ENCODE results near the gene LSM2. TPM values are rescaled to one million over a fixed set of nuclear protein-coding genes. Genes with fewer than 3 reads are reported as not detected.

The LSM2 gene
- total RNA-seq, 2 experiments from 2014 or later = 12.6 to 13.7 TPM

DNA sequence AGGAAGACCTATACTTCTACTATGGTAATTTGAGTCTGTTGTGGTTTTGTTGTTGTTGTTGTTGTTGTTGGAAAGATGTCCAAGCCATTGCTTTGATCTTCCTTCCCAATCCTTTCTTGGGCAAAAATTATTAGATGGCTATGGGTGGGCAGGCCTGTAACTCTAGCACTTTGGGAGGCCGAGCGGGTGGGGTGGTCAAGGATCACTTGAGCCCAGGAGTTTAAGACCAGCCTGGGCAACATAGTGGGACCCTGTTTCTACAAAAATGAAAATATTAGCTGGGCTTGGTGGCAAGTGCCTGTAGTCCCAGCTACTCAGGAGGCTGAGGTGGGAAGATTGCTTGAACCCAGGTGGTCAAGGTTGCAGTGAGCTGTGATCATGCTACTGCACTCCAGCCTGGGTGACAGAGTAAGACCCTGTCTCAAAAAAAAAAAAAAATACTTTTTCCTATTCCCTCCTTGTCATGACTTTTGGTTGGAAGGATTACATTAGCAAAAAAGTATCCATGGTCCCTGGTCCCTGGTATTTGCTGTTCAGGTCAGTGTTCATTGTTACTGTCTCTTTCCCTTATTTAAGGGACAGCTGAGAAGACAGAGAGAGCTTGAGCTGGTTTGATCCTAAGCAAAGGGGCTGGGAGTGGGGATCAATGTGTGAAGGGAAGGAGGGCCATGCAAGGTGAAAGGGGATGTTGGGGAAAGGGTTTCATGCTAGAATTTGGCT lies 44.2 kb upstream of the LSM2 start:
- Mint-ChIP-seq H3K4me3 (no peak overlapping the region), H3K9me3 (no peaks in the 10 kb centered on the region), H3K4me1 (ENCODE audit: low read depth) (no peaks in the 10 kb centered on the region), H3K36me3 (ENCODE audit: low read depth) (no peaks in the 10 kb centered on the region), H3K27me3 (no peaks in the 10 kb centered on the region), H3K27ac (no peak overlapping the region)
- CTCF ChIA-PET = no interaction called here
- no peak overlapping the region for H3K27ac ChIP-seq (ENCODE audit: low read depth in 1 of 2, low read length in 2 of 2)
- POLR2A ChIA-PET = no interaction called here
- intact Hi-C loops (cut with DNase I, micrococcal nuclease) = no loop called here
- no peaks in the 10 kb centered on the region for H3K9me3 ChIP-seq (ENCODE audit: control insufficient read depth in 1 of 2, insufficient read depth in 1 of 2, low read length in 2 of 2)
- no peaks in the 10 kb centered on the region for H3K4me1 ChIP-seq (ENCODE audit: insufficient read depth, low read length)
- TF ChIP-seq CTCF (IDR thresholded peaks at IDR 0.05) = no peak
- no peak overlapping the region for H3K4me3 ChIP-seq (ENCODE audit: low read length)
- H3K27me3 ChIP-seq (ENCODE audit: control insufficient read depth in 1 of 2, insufficient read depth in 2 of 2, low read length in 2 of 2) = no peaks in the 10 kb centered on the region
- H3K36me3 ChIP-seq (ENCODE audit: insufficient read depth, low read length) = no peaks in the 10 kb centered on the region
- ATAC-seq (ENCODE audit: poor library complexity) (no peak), DNase-seq (no peak)

- Mint-ChIP-seq H3K36me3 (ENCODE audit: low read depth) (peaks cover 6% of the 10 kb centered on the region), H3K4me3 (no peak overlapping the region), H3K27me3 (no peaks in the 10 kb centered on the region), H3K9me3 (no peaks in the 10 kb centered on the region), H3K4me1 (ENCODE audit: low read depth) (no peaks in the 10 kb centered on the region), H3K27ac (no peak overlapping the region)
- POLR2A ChIA-PET = no interaction called here
- CTCF ChIA-PET = no interaction called here
- intact Hi-C loops (cut with DNase I, micrococcal nuclease) = no loop called here
- Histone ChIP-seq H3K9me3 (ENCODE audit: control insufficient read depth in 1 of 2, insufficient read depth in 1 of 2, low read length in 2 of 2) (no peaks in the 10 kb centered on the region), H3K27ac (ENCODE audit: low read depth in 1 of 2, low read length in 2 of 2) (no peak overlapping the region), H3K27me3 (ENCODE audit: control insufficient read depth in 1 of 2, insufficient read depth in 2 of 2, low read length in 2 of 2) (no peaks in the 10 kb centered on the region), H3K4me1 (ENCODE audit: insufficient read depth, low read length) (no peaks in the 10 kb centered on the region), H3K36me3 (ENCODE audit: insufficient read depth, low read length) (peaks cover 8% of the 10 kb centered on the region), H3K4me3 (ENCODE audit: low read length) (no peak overlapping the region)
- TF ChIP-seq CTCF (IDR thresholded peaks at IDR 0.05) = no peak
- no peak for DNase-seq
- no peak for ATAC-seq (ENCODE audit: poor library complexity)
Observed at GRCh38 chr6:31847276-31847978, 40.7 kb upstream of the LSM2 start.

GRCh38 chr6:31844507-31844906 lies 37.7 kb upstream of the LSM2 start:
- Mint-ChIP-seq H3K27me3 (no peaks in the 10 kb centered on the region), H3K4me1 (ENCODE audit: low read depth) (peaks cover 2% of the 10 kb centered on the region), H3K4me3 (no peak overlapping the region), H3K36me3 (ENCODE audit: low read depth) (peaks cover 27% of the 10 kb centered on the region), H3K27ac (no peak overlapping the region), H3K9me3 (no peaks in the 10 kb centered on the region)
- H3K9me3 ChIP-seq (ENCODE audit: control insufficient read depth in 1 of 2, insufficient read depth in 1 of 2, low read length in 2 of 2) = no peaks in the 10 kb centered on the region
- H3K27ac ChIP-seq (ENCODE audit: low read depth in 1 of 2, low read length in 2 of 2) = no peak overlapping the region
- ChIA-PET POLR2A (interaction anchor here (1.0 to 2.4 kb wide), 2 partner anchors 18 to 141 kb away, joined by 3 to 7 read pairs; partner anchors contain the start of genes ABHD16A and NEU1), CTCF (no interaction called here)
- no peaks in the 10 kb centered on the region for H3K27me3 ChIP-seq (ENCODE audit: control insufficient read depth in 1 of 2, insufficient read depth in 2 of 2, low read length in 2 of 2)
- H3K4me1 ChIP-seq (ENCODE audit: insufficient read depth, low read length) = no peaks in the 10 kb centered on the region
- H3K4me3 ChIP-seq (ENCODE audit: low read length) = no peak overlapping the region
- intact Hi-C loops (cut with DNase I, micrococcal nuclease) = no loop called here
- no peak for ATAC-seq (ENCODE audit: poor library complexity)
- no peak for TF ChIP-seq CTCF (IDR thresholded peaks at IDR 0.05)
- no peak for DNase-seq
- H3K36me3 ChIP-seq (ENCODE audit: insufficient read depth, low read length) = peaks cover 34% of the 10 kb centered on the region

Measured in CD4-positive, alpha-beta T cell (primary cell).